CD4-positive, alpha-beta T cell treated with Interleukin-2 at 100 ng/mL for 4 hours (primary cell): ENCODE data around the gene PRKCQ.
A peak's percentile ranks its signal among the peaks of the same experiment; 100 is the strongest.

Source experiments
- DNase-seq: peaks from one replicate; pipeline ENCODE4 v3.0.0-alpha.2; 2020; ENCODE audit warnings: low spot score

The PRKCQ gene

DNA sequence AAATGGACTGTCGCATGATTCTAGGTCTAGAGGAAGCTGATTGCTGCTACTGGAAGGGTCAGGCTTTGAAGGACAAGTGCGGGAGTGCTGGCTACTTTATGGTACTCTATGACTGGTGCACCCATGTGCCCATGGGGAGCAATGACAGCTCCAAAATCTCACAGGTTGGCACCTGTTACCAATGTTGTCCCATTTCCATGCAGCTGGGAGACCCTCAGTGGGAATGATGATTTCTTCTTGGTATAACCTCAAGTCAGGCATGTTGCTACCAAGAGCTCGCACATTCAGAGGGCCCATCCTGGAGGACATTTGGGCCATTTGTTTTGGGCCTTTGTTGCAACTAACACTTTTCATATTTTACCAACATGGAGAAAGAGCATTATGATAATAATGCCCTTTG, 174.4 kb downstream of the PRKCQ start:
- DNase-seq = no peak

DNA sequence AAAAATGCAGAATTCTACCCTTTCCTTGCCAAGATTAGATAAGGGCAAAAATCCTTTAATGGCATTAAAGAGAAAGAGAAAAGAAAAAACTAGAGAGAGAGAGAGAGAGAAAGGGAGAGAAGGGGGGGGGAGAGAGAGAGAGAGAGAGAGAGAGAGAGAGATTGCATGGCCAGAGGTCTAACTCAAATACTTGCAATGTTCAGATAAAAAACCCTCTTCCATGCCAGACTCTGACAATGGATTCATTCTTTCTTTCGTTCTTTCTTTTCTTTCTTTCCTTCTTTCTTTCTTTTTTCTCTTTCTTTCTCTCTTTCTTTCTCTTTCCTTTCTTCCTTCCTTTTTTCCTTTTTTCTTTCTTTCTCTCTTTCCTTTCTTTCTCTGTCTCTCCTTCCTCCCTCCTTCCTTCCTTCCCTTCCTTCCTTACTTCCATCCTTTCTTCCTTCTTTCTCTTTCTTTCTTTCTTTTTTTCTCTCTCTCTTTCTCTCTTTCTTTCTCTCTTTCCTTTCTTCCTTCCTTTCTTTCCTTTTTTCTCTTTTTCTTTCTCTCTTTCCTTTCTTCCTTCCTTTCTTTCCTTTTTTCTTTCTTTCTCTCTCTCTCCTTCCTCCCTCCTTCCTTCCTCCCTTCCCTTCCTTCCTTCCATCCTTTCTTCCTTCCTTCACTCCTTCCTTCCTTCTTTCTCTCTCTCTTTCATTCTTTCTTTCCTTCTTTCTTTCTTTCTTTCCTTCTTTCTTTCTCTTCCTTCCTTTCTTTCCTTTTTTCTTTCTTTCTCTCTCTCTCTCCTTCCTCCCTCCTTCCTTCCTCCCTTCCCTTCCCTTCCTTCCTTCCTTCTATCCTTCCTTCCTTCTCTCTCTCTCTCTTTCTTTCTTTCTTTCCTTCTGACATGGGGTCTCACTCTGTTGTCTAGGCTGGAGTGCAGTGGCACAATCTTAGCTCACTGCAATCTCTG, 175.7 kb downstream of the PRKCQ start:
- no peak for DNase-seq

- no peak for DNase-seq
Measured at GRCh38 chr10:6402960-6403359, 177.1 kb downstream of the PRKCQ start.

DNA sequence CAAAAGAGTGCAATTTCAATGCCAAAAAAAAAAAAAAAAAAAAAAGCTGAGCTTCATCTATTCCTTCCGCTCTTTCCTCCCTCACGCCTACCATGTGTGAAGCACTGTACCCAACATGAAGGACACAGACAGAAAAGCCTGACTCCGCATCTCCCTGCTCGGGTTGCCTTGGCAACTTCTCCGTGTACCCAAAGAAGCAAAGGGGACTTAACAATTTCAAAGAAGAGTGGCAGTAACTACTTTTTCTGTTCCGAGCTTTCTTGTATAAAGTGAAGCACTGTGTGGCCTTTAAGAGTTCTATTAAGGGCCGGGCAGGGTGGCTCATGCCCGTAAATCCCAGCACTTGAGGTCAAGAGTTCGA, 177.7 kb downstream of the PRKCQ start:
- no peak for DNase-seq

GRCh38 chr10:6401558-6402348, 178.3 kb downstream of the PRKCQ start:
- peak; percentile 78 for DNase-seq

- no peak for DNase-seq
Measured at GRCh38 chr10:6400821-6401465, 179.1 kb downstream of the PRKCQ start.

DNA sequence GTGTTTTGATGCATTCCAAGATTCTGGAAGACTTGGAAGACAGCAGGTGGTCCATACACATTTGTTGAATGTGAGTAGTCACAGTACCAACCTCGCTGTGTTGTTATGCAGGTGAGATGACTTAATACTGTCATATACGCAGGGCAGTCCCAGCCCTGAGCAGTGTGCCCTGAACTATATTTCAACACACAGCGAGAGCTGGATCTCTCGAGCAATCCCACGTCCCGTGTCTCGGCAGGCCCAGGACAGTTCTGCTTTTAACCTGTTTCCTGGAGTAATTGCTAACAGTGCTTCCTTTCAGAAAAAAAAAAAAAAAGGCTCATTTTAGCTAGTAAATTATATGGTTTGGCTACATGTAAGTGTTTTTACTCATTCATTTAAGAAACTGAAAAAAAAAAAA, 179.7 kb downstream of the PRKCQ start:
- no peak for DNase-seq

GRCh38 chr10:6399879-6400278, 180.2 kb downstream of the PRKCQ start:
- no peak for DNase-seq

DNA sequence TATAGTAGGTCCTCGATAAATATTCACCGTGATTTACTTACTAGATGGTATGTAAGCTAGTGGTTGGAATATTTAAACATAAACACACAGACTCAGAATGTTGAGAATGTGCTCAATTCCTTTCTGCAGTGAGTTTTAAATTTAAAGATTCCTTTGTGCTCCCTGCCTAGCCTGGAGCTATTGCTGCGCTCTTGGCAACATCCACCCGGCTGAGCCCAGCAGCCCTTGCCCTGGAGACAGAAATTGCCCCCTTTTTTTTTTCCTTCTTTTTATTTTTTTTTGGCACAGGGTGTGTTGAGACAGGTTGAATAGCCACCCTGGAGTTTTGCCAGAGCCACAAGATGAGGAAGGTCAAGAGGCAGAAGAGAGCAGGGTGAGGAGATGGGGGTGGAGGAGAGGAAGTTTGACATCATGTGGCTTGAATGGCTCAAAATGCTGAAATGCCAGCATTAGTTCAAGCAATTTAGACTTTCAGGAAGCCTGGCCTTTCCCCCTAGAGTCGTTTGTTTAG, 180.8 kb downstream of the PRKCQ start:
- DNase-seq = no peak

- no peak for DNase-seq
Measured at GRCh38 chr10:6398399-6398798, 181.7 kb downstream of the PRKCQ start.

DNA sequence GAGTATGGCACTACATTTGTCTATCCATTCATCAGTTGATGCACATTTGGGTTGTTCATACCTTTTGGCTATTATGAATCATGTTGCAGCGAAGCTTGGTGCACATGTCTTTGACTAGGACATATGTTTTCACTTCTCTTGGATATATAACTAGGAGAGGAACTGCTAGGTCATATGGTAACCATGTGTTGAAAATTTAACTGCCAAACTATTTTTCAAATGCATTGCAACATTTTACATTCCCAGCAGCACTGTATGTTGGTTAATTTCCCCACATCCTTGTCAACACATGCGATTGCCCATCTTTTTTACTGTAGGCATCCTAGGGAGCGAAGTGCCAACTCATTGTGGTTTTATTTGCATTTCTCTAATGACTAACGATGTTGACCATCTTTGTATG, 183.4 kb downstream of the PRKCQ start:
- no peak for DNase-seq

DNA sequence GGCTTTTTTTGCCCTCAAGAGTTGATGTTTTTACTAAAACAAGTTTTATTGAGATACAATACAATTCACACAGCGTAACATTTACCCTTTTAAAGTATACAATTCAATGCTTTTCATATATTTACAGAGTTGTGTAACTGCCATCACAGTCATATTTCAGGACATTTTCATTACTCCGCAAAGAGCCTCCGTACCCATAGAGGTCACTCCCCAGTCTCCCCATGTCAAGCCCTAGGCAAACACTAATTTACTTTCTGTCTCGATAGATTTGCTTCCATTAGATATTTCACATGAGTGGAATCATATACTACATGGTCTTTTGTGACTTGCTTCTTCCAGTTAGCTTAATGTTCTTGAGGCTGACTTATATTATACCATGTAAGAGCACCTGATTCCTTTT, 183.8 kb downstream of the PRKCQ start:
- no peak for DNase-seq

DNA sequence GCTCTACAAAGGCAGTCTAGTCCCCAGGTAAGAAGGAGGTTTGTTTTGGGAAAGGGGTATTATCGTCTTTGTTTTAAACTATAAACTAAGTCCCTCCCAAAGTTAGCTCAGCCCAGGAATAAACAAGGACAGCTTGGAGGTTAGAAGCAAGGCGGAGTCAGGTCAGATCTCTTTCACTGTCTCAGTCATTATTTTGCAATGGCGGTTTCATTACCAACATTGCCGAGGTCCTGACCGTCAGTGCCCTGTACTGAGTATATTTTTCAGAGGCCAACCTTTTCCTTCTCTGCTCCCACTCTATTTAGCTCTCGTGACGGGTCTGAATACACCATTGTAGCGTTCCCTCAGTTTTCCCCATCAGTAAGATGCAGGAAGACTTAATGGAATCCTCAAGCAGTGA, 184.5 kb downstream of the PRKCQ start:
- DNase-seq = no peak

- DNase-seq = no peak
Measured at GRCh38 chr10:6394084-6394483, 186.0 kb downstream of the PRKCQ start.

DNA sequence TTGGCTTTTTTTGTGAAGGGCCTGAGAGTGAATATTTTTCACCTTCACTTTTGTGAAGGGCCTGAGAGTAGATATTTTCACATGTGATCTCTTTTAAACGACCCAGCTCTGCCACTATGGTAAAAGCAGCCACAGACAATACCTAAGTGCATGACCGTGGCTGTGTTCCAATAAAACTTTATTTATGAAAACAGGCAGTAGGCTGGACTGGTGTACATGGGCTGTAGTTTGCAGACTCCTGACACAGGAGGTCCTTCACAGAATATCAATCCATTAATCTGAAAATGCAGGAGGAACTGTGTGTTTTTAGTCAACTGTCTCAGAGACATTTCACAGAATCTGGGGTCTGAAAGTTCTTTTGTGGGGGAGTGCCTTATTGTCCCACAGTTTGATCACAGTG, 186.9 kb downstream of the PRKCQ start:
- no peak for DNase-seq

GRCh38 chr10:6390213-6390845, 189.7 kb downstream of the PRKCQ start:
- no peak for DNase-seq

GRCh38 chr10:6388261-6388893, 191.7 kb downstream of the PRKCQ start:
- no peak for DNase-seq

DNA sequence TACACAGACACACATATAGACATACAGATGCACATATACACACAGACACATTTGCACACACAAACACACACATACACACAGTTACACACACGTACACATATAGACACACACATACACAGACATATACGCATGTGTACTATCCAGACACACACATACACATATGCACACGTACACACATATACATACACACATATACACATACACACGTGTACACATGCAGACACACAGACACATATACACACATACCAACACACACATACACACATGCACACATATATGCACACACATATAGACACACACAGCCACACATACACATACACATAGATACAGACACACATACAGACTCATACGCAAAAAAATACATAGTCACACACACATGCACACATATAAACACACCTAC, 193.1 kb downstream of the PRKCQ start:
- DNase-seq = no peak

DNA sequence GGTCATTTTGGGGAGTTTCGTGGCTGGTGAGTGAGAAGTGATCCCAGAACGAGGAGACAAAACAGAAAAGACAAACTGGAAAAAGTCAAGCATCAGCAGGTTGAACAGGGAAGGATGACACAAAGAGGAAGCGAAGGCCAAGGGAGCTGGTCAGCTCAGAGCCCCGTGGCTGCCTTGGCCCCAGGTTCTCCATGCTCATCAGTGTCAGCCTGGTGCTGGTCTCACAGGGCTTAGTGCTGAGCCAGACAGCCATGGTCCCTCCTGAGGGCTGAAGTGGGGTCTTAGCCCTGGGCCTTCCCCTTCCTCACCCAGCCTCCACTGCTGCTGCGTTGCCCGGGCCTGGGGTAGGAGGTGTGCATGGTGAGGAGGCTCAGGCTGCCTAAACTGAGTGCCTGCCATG, 193.7 kb downstream of the PRKCQ start:
- DNase-seq = no peak

GRCh38 chr10:6385665-6386064, 194.4 kb downstream of the PRKCQ start:
- no peak for DNase-seq

DNA sequence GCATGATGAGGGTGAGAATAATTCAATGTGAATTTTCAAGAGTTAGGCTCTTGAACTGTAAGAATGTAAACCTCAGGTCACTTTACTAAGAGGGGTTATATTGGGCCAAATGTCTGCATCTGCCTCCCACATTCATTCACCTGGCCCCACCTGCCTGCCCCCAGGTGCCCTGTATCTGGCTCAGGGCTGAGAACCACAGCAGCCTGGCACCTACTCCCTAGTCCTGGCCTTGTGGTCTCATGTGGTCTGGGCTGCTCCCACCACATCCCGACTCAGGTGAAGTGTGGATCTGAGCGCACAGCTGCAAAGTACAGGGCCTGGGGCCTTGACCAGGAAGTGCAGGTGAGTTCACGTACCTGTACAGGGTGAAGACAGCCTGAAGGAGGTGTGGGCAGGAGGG, 195.2 kb downstream of the PRKCQ start:
- DNase-seq = no peak

DNA sequence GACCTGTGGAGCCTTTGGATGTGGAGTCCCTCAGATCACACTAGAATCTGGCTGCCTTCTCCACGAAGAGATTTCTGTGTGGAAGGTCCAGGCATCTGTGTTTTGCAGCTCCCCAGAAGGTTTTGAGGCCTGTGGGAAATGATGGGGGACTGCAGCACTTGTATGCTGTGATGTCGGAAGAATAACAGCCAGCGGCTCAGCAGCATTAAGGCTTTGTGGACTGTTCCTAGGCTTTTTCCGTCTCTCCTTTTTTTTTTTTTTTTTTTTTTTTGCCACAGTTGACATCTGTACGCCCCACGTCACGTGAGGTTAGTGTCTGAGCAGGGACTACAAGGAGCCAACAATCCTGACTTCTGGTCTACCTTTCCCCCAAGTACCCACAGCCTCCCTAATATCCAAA, 196.0 kb downstream of the PRKCQ start:
- DNase-seq = no peak
